Uterus (tissue), 2 donors: ENCODE data around the gene INSIG1.

Source experiments
- CTCF ChIP-seq, 4 experiments: fragments of 200-600 bp in 2 of 4; fragments of 450-650 bp in 2 of 4; sonication (generic) in 2 of 4; IDR thresholded peaks; one replicate each; pipeline ENCODE4 v1.5.1; 2016 to 2019; ENCODE audit warnings: antibody characterized with exemption in 4 of 4, mild to moderate bottlenecking in 2 of 4, moderate library complexity in 1 of 4
- POLR2A ChIP-seq, 2 donors: fragments of 450-650 bp; IDR thresholded peaks; one replicate each; pipeline ENCODE4 v1.6.1; 2016; ENCODE audit warnings: antibody characterized with exemption in 2 of 2, mild to moderate bottlenecking in 1 of 2, moderate library complexity in 1 of 2

GRCh38 chr7:155312633-155313032, 15.0 kb downstream of the INSIG1 start:
- TF ChIP-seq CTCF (IDR thresholded peaks at IDR 0.05) (no peak), POLR2A (IDR thresholded peaks at IDR 0.05) (no peak)
